ENCODE results near the gene IL17REL.

Gene IL17REL

DNA sequence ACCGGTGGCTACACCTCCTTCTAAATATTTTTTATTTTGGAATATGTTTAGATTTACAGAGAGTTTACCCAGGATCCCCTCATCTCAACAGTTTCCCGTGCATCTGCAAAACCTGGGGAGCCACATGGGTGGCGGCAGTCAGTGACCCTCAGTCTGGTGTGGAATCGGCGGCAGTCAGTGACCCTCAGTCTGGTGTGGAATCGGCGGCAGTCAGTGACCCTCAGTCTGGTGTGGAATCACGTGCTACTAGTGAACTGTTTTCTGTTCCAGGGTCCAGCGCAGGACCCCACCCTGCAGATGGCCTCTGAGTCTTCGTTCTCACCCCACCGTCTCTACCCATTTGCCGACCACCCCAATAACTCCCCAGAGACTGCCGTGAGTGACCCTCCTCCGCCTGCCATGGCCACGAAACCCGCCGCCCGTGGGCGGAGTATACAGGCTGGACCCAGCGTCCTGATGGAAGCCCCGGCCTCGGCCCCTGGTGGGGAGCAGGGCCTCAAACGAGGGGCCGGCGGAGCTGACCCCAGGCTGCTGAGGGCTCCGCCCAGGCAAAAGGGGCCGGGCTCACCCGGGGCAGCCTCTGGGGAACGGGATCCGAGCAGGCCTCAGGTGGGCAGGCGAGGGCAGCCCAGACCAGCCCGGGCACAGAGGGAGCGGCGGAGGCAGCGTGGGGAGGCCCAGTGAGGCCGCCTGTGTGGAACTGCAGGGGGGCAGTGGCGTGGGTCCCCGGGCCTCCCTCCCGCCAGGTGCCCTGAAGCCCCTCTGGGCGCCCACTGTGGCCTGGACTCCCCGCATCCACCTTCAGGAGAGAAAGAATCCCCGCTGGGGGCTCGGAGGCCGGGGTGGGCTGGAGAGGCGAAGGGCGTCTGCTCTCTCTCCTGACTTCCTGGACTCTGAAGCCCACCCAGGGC lies 2.5 kb downstream of the IL17REL start:
- H3K27me3 Mint-ChIP-seq (ENCODE audit: low read depth) = peaks cover 68% of the 10 kb centered on the region
- no peaks in the 10 kb centered on the region for H3K9me3 Mint-ChIP-seq
- H3K36me3 Mint-ChIP-seq (ENCODE audit: low read depth) = no peaks in the 10 kb centered on the region
- no peak overlapping the region for H3K27ac Mint-ChIP-seq
- H3K4me1 Mint-ChIP-seq = no peaks in the 10 kb centered on the region
- H3K4me3 Mint-ChIP-seq = no peak overlapping the region
- TF ChIP-seq, protein P1, sequence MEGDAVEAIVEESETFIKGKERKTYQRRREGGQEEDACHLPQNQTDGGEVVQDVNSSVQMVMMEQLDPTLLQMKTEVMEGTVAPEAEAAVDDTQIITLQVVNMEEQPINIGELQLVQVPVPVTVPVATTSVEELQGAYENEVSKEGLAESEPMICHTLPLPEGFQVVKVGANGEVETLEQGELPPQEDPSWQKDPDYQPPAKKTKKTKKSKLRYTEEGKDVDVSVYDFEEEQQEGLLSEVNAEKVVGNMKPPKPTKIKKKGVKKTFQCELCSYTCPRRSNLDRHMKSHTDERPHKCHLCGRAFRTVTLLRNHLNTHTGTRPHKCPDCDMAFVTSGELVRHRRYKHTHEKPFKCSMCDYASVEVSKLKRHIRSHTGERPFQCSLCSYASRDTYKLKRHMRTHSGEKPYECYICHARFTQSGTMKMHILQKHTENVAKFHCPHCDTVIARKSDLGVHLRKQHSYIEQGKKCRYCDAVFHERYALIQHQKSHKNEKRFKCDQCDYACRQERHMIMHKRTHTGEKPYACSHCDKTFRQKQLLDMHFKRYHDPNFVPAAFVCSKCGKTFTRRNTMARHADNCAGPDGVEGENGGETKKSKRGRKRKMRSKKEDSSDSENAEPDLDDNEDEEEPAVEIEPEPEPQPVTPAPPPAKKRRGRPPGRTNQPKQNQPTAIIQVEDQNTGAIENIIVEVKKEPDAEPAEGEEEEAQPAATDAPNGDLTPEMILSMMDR (IDR thresholded peaks at IDR 0.05; ENCODE audit: unreplicated experiment in 3 of 3) = no peak

DNA sequence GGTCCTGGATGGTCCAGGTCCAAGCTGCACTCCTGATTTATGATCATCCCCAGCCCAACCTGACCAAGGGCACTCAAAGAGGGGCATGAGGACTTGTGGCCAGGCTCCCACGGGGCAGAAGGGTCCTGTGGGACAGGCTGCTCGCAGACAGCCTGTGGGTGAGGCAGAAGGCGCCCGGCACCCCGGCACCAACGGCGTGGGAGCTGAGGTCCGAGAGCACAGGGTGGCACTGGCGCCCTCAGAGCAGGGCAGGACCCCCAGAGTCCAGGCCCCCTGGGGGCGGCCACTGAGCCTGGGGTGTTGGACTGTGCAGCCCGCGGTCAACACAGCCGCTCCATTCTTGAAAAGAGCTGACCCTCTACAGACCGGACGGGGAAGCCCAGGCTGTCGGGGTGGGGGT lies 3.3 kb downstream of the IL17REL start:
- peaks cover 75% of the 10 kb centered on the region for H3K27me3 Mint-ChIP-seq (ENCODE audit: low read depth)
- H3K36me3 Mint-ChIP-seq (ENCODE audit: low read depth) = no peaks in the 10 kb centered on the region
- H3K4me1 Mint-ChIP-seq = no peaks in the 10 kb centered on the region
- H3K27ac Mint-ChIP-seq = no peak overlapping the region
- TF ChIP-seq, protein P1 (IDR thresholded peaks at IDR 0.05; ENCODE audit: unreplicated experiment in 3 of 3) = no peak
- no peaks in the 10 kb centered on the region for H3K9me3 Mint-ChIP-seq
- H3K4me3 Mint-ChIP-seq = no peak overlapping the region

DNA sequence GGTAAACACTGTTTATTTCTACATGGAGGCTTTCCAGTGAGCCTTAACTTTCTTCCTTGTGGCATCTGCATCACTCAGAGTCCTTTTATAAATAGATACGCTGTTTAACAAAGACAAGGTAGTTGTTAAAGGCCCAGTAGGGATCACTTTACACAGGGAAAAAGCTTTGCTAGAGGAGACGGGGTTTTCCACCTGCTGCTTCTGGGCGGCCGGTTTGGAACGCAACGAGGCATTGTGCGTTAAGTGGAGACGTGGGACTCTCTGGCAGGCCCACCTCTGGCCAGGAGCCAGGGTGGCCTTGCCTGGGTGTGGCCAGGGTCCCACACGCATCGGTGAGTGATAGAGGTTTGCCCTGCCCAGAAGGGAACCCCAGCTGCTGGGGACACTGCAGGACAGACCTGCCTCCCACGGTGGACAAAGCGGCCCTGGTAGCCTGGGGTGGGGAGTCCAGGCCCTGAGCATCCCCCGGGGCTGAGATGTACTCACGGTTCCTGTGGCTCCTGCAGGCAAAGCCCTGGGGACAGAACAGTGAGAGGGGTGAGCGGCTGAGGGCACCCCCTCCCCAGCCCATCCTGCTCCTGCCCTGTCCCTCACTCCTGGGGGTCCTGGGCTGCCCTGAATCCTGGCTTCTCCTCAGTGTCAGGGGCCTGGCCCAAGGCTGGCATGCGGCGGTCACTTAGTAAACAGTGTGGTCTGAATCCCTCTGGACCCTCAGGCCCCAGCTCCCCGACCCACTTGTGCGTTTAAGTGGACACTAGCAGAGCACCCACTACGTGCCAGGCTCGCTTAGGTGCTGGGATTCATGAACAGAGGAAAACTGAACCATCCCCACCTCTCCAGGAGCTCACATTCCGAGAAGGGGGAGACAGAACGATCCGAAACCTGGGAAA lies 4.2 kb downstream of the IL17REL start:
- Mint-ChIP-seq H3K36me3 (ENCODE audit: low read depth) (no peaks in the 10 kb centered on the region), H3K27me3 (ENCODE audit: low read depth) (peaks cover 68% of the 10 kb centered on the region), H3K27ac (no peak overlapping the region), H3K9me3 (no peaks in the 10 kb centered on the region), H3K4me3 (no peak overlapping the region), H3K4me1 (no peaks in the 10 kb centered on the region)
- TF ChIP-seq, protein P1 (IDR thresholded peaks at IDR 0.05; ENCODE audit: unreplicated experiment in 3 of 3) = no peak

DNA sequence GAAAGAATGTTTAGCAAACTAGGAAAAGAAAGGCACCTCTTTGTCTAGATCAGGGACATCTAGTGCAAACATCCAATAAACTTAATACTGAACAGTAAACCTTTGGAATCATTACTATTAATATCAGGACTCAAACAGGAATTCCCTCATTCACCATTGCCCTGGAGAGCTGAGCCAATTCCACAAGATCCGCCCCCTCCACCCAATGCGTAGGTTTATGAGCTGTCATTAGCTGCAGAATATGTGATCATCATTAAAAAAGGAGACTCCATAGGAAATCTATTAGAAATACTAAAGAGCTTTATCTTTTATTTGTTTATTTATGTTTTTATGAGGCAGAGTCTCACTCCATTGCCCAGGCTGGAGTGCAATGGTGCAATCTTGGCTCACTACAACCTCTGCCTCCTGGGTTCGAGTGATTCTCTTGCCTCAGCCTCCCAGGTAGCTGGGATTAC lies 5.5 kb downstream of the IL17REL start:
- H3K27me3 Mint-ChIP-seq (ENCODE audit: low read depth) = peaks cover 65% of the 10 kb centered on the region
- TF ChIP-seq, protein P1 (IDR thresholded peaks at IDR 0.05; ENCODE audit: unreplicated experiment in 3 of 3) = no peak
- no peaks in the 10 kb centered on the region for H3K36me3 Mint-ChIP-seq (ENCODE audit: low read depth)
- no peak overlapping the region for H3K27ac Mint-ChIP-seq
- no peaks in the 10 kb centered on the region for H3K9me3 Mint-ChIP-seq
- no peak overlapping the region for H3K4me3 Mint-ChIP-seq
- H3K4me1 Mint-ChIP-seq = peaks cover 6% of the 10 kb centered on the region

DNA sequence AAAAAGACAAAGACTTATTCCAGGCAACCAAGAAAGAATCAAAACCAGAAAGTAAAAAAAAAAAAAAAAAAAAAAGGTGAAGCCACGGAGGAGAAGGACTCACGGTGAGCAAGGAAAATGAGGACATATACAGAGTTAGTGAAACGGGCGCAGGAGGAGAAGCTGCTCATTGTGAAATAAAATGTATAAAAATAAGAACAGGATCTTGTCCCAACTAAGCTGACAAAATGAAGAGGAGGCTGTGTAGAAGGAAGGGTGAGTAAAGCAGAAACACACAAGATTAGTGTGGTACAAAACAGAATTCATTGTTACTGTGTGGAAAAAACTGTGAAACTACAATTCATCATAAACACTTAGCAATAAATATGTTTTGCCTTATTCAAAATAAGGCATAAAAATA lies 7.6 kb downstream of the IL17REL start:
- Mint-ChIP-seq H3K4me1 (peaks cover 11% of the 10 kb centered on the region), H3K4me3 (no peak overlapping the region), H3K27me3 (ENCODE audit: low read depth) (peaks cover 66% of the 10 kb centered on the region), H3K36me3 (ENCODE audit: low read depth) (no peaks in the 10 kb centered on the region), H3K27ac (no peak overlapping the region), H3K9me3 (no peaks in the 10 kb centered on the region)
- TF ChIP-seq, protein P1 (IDR thresholded peaks at IDR 0.05; ENCODE audit: unreplicated experiment in 3 of 3) = no peak
